SK-N-SH (cell line): ENCODE data around the gene DNMBP. TPM values are rescaled to one million over a fixed set of nuclear protein-coding genes. Genes with fewer than 3 reads are reported as not detected.

Experiments
- CTCF ChIA-PET: fragments of 300-600, 350-600 bp; formaldehyde crosslinking; extraction: SDS; loops from one replicate; lab custom pipeline; 2021; lab: Yijun Ruan, JAX
- POLR2A ChIA-PET: fragments of 350-600 bp; sonication (Branson Sonifier 250); formaldehyde crosslinking; extraction: SDS; loops from one replicate; lab custom pipeline; 2020; ENCODE audit warnings: antibody characterized with exemption, inconsistent platforms; lab: Yijun Ruan, JAX
- DNase-seq: peaks from one replicate; pipeline ENCODE4 v3.0.0; 2012
- H2AFZ ChIP-seq: fragments of 200-600 bp; sonication (generic); 2 replicates; pipeline ENCODE4 v1.8.1; 2016; ENCODE audit warnings: antibody characterized with exemption, mild to moderate bottlenecking, low read depth
- H3F3A ChIP-seq: fragments of 200-600 bp; sonication (generic); replicated peaks from 2 replicates; pipeline ENCODE3; 2016; ENCODE audit warnings: antibody characterized with exemption, mild to moderate bottlenecking; ENCODE audit not compliant: insufficient read depth
- H3K27ac ChIP-seq, 2 experiments: fragments of 200-500 bp in 1 of 2; fragments of 200-600 bp in 1 of 2; sonication (Bioruptor generic) in 1 of 2; sonication (generic), shearing (Covaris generic) in 1 of 2; 2 replicates each; pipeline versions ENCODE4 v1.5.1 to v1.6.1; 2014 to 2016; ENCODE audit warnings: low read depth in 2 of 2, inconsistent platforms in 1 of 2, low read length in 1 of 2, mild to moderate bottlenecking in 1 of 2, mixed read lengths in 1 of 2
- H3K27me3 ChIP-seq: fragments of 200-600 bp; sonication (generic), shearing (Covaris generic); 2 replicates; pipeline ENCODE4 v1.6.1; 2016; ENCODE audit warnings: mixed run types; ENCODE audit not compliant: insufficient read depth
- H3K36me3 ChIP-seq, 2 experiments: fragments of 200-500 bp in 1 of 2; fragments of 200-600 bp in 1 of 2; sonication (Bioruptor generic) in 1 of 2; sonication (generic) in 1 of 2; replicated peaks in 1 of 2; 2 replicates each; pipeline versions ENCODE3 to v1.5.1; 2014 to 2016; ENCODE audit warnings: low read length in 1 of 2, mild to moderate bottlenecking in 1 of 2; ENCODE audit not compliant: insufficient read depth in 2 of 2, control insufficient read depth in 1 of 2
- H3K4me1 ChIP-seq, 2 experiments: fragments of 200-500 bp in 1 of 2; fragments of 200-600 bp in 1 of 2; sonication (Bioruptor generic) in 1 of 2; sonication (generic), shearing (Covaris generic) in 1 of 2; 2 replicates each; pipeline versions ENCODE4 v1.5.1 to v1.6.1; 2014 to 2016; ENCODE audit warnings: low read depth in 1 of 2, low read length in 1 of 2, mixed run types in 1 of 2; ENCODE audit not compliant: insufficient read depth in 2 of 2, control insufficient read depth in 1 of 2
- H3K4me2 ChIP-seq: fragments of 200-600 bp; sonication (generic), shearing (Covaris generic); 2 replicates; pipeline ENCODE4 v1.6.1; 2017; ENCODE audit warnings: mixed run types
- H3K4me3 ChIP-seq, 2 experiments: fragments of 200-500 bp in 1 of 2; fragments of 200-600 bp in 1 of 2; sonication (Bioruptor generic) in 1 of 2; sonication (generic), shearing (Covaris generic) in 1 of 2; 2 replicates each; pipeline versions ENCODE4 v1.5.1 to v1.8.1; 2014 to 2016; ENCODE audit warnings: low read depth in 2 of 2, inconsistent platforms in 1 of 2, low read length in 1 of 2, mild to moderate bottlenecking in 1 of 2, mixed read lengths in 1 of 2, moderate library complexity in 1 of 2
- H3K79me2 ChIP-seq: fragments of 200-600 bp; sonication (generic); 2 replicates; pipeline ENCODE4 v1.8.1; 2017; ENCODE audit warnings: mild to moderate bottlenecking; ENCODE audit not compliant: insufficient read depth
- H3K9ac ChIP-seq: fragments of 200-600 bp; sonication (generic); 2 replicates; pipeline ENCODE4 v1.6.1; 2017; ENCODE audit warnings: mixed run types
- H3K9me2 ChIP-seq: fragments of 200-600 bp; sonication (generic); 2 replicates; pipeline ENCODE4 v1.6.1; 2017; ENCODE audit warnings: mixed run types
- H3K9me3 ChIP-seq: fragments of 200-600 bp; sonication (generic); 2 replicates; pipeline ENCODE4 v1.6.1; 2017; ENCODE audit warnings: mixed run types, mild to moderate bottlenecking, moderate library complexity
- H4K20me1 ChIP-seq: fragments of 200-600 bp; sonication (generic); 2 replicates; pipeline ENCODE4 v1.6.1; 2017; ENCODE audit warnings: mild to moderate bottlenecking, mixed run types; ENCODE audit not compliant: insufficient read depth
- ELF1 ChIP-seq: IDR thresholded peaks from 2 replicates; pipeline ENCODE4 v1.4.0; 2012
- FOSL2 ChIP-seq: IDR thresholded peaks from 2 replicates; pipeline ENCODE4 v1.4.0; 2012; ENCODE audit warnings: low read depth, mild to moderate bottlenecking, moderate library complexity, borderline replicate concordance
- FOXJ3 ChIP-seq: sonication (generic); formaldehyde crosslinking; IDR thresholded peaks from 2 replicates; pipeline ENCODE4 v1.5.1; 2020; ENCODE audit warnings: mild to moderate bottlenecking, missing genetic modification reagents
- FOXM1 ChIP-seq: IDR thresholded peaks from 2 replicates; pipeline ENCODE4 v1.4.0; 2012; ENCODE audit warnings: low read depth, mild to moderate bottlenecking
- GABPA ChIP-seq: IDR thresholded peaks from 2 replicates; pipeline ENCODE4 v1.4.0; 2012; ENCODE audit warnings: low read depth, mild to moderate bottlenecking
- GATA2 ChIP-seq: sonication (generic); formaldehyde crosslinking; IDR thresholded peaks from 2 replicates; pipeline ENCODE4 v1.5.0; 2020; ENCODE audit warnings: mild to moderate bottlenecking, missing genetic modification reagents
- POLR2AphosphoS5 ChIP-seq: IDR thresholded peaks from 2 replicates; pipeline ENCODE4 v1.6.1; 2012; ENCODE audit warnings: low read depth, low read length
- SIN3A ChIP-seq: IDR thresholded peaks from 2 replicates; pipeline ENCODE4 v1.6.1; 2012; ENCODE audit warnings: low read depth, mild to moderate bottlenecking, low read length, moderate library complexity, borderline replicate concordance
- TAF1 ChIP-seq: IDR thresholded peaks from 2 replicates; pipeline ENCODE4 v1.6.1; 2012; ENCODE audit warnings: low read depth, mild to moderate bottlenecking, low read length, moderate library complexity, borderline replicate concordance
- TCF12 ChIP-seq: IDR thresholded peaks from 2 replicates; pipeline ENCODE4 v1.4.0; 2012
- YY1 ChIP-seq: IDR thresholded peaks from 2 replicates; pipeline ENCODE4 v1.4.0; 2012; ENCODE audit warnings: low read depth, mild to moderate bottlenecking
- WGBS: methylation state at CpG from one replicate; pipeline ENCODE4 v1.1.6; 2017; ENCODE audit warnings: low lambda C conversion rate; 5-methylcytosine and 5-hydroxymethylcytosine counted together
- polyA plus RNA-seq, 3 experiments: library from polyadenylated mRNA; depleted of rRNA; stranded (reverse); fragments of >200 nt; gene quantifications; 2 replicates each; pipeline ENCODE4 v1.2.3, GENCODE V29; 2012
- TF ChIP-seq, protein P1 (sequence below): fragments of 200-600 bp; sonication (generic); IDR thresholded peaks from 2 replicates; pipeline ENCODE4 v1.6.1; 2017; ENCODE audit warnings: antibody characterized with exemption, mild to moderate bottlenecking, moderate library complexity
- TF ChIP-seq, protein P2 (sequence below): IDR thresholded peaks from 2 replicates; pipeline ENCODE4 v1.4.0; 2012; ENCODE audit warnings: low read depth
- TF ChIP-seq, protein P3 (sequence below): IDR thresholded peaks from 2 replicates; pipeline ENCODE4 v1.4.0; 2012; ENCODE audit warnings: low read depth, borderline replicate concordance

The DNMBP gene
- polyA plus RNA-seq, 1 of the 3 experiments (the other 2 are of a cell fraction) = 40.2 TPM

DNA sequence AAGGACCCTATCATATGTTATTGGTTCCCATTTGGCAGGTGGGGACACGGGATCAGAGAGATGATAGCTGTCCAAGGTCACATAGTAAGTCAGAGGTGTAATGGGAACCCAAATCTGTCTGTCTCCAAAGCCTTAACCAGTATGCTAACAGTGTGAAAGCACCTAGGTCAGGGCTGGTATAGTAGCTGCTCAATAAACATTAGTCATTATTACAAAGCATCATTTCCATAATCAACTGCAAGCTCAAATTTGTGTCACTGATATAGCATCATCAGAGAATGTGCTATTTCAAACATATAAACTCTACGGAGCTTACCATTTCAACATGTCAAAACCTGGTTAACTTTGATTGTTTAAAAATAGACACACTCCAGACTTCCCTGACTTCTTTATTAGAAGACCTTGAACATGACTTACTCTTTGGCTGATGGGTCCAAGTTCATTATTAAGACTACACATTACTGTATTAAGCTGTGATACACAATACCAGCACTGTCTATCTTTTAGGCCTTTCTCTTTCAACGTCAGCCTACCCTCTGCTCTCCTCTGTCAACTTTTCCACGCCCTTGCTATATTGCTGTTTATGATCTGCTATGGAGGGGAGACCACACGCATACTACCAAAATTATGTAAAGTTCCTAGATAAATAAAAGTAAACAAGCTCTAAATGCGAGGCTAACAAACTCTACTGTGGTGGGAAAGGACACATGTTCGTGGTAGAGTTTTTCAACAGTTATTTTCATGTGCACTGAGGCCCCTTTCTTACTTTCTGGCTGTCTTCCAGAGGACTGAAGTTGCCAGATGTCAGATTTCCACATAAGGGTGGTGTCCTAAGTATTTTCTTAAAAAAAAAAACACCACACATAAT lies 33.6 kb downstream of the DNMBP start:
- TF ChIP-seq TAF1 (no peak), POLR2AphosphoS5 (no peak)
- TF ChIP-seq, protein P1, sequence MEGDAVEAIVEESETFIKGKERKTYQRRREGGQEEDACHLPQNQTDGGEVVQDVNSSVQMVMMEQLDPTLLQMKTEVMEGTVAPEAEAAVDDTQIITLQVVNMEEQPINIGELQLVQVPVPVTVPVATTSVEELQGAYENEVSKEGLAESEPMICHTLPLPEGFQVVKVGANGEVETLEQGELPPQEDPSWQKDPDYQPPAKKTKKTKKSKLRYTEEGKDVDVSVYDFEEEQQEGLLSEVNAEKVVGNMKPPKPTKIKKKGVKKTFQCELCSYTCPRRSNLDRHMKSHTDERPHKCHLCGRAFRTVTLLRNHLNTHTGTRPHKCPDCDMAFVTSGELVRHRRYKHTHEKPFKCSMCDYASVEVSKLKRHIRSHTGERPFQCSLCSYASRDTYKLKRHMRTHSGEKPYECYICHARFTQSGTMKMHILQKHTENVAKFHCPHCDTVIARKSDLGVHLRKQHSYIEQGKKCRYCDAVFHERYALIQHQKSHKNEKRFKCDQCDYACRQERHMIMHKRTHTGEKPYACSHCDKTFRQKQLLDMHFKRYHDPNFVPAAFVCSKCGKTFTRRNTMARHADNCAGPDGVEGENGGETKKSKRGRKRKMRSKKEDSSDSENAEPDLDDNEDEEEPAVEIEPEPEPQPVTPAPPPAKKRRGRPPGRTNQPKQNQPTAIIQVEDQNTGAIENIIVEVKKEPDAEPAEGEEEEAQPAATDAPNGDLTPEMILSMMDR = no peak
- TF ChIP-seq, protein P2, sequence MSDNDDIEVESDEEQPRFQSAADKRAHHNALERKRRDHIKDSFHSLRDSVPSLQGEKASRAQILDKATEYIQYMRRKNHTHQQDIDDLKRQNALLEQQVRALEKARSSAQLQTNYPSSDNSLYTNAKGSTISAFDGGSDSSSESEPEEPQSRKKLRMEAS = no peak
- CTCF ChIA-PET = interaction anchor here (0.7 to 2.0 kb wide), 5 partner anchors 10 to 543 kb away, joined by 3 to 11 read pairs (median 4); partner anchors contain the start of gene DNMBP
- Histone ChIP-seq H3K4me3 (no peak overlapping the region), H3K9me3 (no peaks in the 10 kb centered on the region), H3K27ac (peak overlapping the region; percentile 69 to 94; a peak in 3 of 4 replicates), H3K27me3 (no peaks in the 10 kb centered on the region), H3F3A (peaks cover 55% of the 10 kb centered on the region), H2AFZ (no peak overlapping the region), H3K36me3 (peaks cover 0 to 38% of the 10 kb centered on the region in 2 experiments), H4K20me1 (no peaks in the 10 kb centered on the region), H3K4me2 (peak overlapping the region; percentile 63; the same call in 1 of the 2 replicates), H3K9ac (peak overlapping the region; percentile 44; the same call in 1 of the 2 replicates), H3K79me2 (peaks cover 96% of the 10 kb centered on the region), H3K4me1 (peaks cover 0 to 51% of the 10 kb centered on the region in 2 experiments; a peak in 2 of 4 replicates), H3K9me2 (no peaks in the 10 kb centered on the region)
- 67% methylated on average over 7 of the region's 7 CpGs for WGBS
- POLR2A ChIA-PET = interaction anchor here (0.6 kb wide), 1 partner anchor 123 kb away, joined by 3 read pairs; no protein-coding TSS in a partner anchor
- DNase-seq = no peak

DNA sequence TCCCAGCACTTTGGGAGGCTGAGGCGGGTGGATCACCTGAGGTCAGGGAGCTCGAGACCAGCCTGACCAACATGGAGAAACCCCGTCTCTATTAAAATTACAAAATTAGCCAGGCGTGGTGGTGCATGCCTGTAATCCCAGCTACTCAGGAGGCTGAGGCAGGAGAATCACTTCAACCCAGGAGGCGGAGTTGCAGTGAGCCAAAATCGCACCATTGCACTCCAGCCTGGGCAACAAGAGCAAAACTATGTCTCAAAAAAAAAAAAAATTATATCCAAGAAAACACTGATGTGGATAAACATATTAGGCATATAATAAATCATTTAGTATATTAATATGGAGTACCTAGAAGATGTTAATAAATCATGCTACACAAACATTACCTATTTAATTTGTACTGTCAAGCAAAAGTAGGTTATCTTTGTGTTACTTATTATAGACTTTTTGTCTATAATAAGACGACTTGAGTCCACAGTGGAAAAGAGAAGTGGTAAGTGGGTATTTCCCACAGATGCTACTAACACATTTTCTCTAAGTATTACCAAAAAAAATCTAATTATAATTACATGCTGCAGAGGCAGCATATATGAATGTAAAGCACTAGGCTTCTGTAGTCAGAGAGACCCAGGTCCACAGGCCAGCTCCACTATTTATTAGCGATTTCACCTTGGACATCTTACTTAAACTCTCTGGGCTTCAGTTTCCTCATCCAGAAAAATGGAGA lies 34.5 kb downstream of the DNMBP start:
- Histone ChIP-seq H3K27ac (peak overlapping the region in 1 of 2 experiments; percentile 94; a peak in 3 of 4 replicates), H2AFZ (no peak overlapping the region), H3K4me3 (no peak overlapping the region), H3K9me3 (no peaks in the 10 kb centered on the region), H3K9me2 (no peaks in the 10 kb centered on the region), H4K20me1 (no peaks in the 10 kb centered on the region), H3K79me2 (peaks cover 96% of the 10 kb centered on the region), H3K4me2 (no peak overlapping the region), H3F3A (peaks cover 61% of the 10 kb centered on the region), H3K36me3 (peaks cover 1 to 40% of the 10 kb centered on the region in 2 experiments), H3K27me3 (no peaks in the 10 kb centered on the region), H3K9ac (no peak overlapping the region), H3K4me1 (peaks cover 0 to 44% of the 10 kb centered on the region in 2 experiments; a peak in 2 of 4 replicates)
- no peak for DNase-seq
- ChIA-PET CTCF (interaction anchor here (0.7 to 1.9 kb wide), 5 partner anchors 11 to 543 kb away, joined by 3 to 7 read pairs (median 3); partner anchors contain the start of gene DNMBP), POLR2A (no interaction called here)
- 86% methylated on average over 8 of the region's 8 CpGs for WGBS
- TF ChIP-seq FOXM1 (no peak), ELF1 (no peak), SIN3A (no peak), FOSL2 (no peak), GATA2 (CRISPR knock-in tag) (no peak), TCF12 (no peak), FOXJ3 (CRISPR knock-in tag) (no peak), YY1 (no peak), GABPA (no peak)
- TF ChIP-seq, protein P2 = no peak
- TF ChIP-seq, protein P3, sequence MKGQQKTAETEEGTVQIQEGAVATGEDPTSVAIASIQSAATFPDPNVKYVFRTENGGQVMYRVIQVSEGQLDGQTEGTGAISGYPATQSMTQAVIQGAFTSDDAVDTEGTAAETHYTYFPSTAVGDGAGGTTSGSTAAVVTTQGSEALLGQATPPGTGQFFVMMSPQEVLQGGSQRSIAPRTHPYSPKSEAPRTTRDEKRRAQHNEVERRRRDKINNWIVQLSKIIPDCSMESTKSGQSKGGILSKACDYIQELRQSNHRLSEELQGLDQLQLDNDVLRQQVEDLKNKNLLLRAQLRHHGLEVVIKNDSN = no peak
- TF ChIP-seq, protein P1 = no peak
